ELR (cell line): ENCODE results near the gene SIT1.

Experiments used
- DNase-seq: peaks from one replicate; pipeline ENCODE4 v3.0.0-alpha.2; 2015; ENCODE audit warnings: low read depth

SIT1 gene

DNA sequence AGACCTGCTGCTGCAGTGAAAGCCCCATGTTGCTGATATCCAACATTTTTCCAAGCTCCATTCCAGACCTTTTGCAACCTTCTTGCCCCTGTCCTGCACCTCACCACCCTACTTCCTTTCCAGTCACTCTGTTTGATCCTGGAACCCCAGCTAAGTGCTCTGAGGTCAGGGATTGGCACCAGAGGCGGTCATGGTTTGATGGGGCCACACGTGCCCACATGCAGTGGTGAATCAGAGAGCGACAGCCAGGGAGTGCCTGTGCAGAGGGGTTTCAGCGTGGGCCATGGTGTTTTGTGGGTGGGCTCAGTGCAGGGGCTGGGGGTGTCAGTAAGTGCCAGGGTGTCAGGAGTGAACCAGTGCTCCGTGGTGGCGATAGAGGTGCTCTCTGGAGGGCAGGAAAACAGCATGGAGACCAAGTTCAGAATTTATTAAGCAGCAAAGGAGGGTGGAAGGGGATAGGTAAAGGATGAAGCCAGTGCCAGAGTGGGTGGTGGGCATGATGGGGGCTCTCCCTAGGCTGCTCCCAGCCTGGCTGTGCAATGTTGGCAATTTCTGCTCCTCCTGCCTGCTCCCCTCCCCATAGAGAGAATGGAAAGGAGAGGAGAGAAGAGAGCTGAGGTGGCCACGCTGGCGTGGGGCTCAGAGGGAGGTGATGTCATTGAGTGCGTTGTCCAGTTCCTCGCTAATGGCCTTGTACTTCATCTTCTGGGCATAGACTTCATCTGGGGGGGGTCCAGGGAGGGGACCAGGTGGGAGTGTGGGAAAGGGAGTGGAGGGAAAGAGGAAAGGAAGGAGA, 32.0 kb upstream of the SIT1 start:
- DNase-seq: no peak

DNA sequence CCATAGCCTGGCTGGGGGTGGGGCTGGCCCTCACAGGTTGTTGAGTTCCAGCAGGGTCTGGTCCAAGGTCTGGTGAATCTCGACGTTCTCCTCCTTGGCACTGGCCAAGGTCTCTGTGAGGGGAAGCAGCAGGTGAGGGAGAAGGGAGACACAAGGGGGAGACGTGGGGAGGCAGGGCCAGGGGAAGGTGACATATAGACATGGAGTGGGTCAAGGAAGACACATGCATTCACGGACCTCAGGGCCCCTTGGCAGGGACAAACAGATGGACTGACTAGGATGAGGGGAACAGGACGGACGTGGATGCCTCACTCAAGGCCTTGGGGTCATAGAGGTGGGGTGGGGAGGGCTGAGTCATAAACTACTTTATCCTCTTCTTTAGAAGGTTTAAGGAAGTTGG, 31.3 kb upstream of the SIT1 start:
- DNase-seq: peak; percentile 65

DNA sequence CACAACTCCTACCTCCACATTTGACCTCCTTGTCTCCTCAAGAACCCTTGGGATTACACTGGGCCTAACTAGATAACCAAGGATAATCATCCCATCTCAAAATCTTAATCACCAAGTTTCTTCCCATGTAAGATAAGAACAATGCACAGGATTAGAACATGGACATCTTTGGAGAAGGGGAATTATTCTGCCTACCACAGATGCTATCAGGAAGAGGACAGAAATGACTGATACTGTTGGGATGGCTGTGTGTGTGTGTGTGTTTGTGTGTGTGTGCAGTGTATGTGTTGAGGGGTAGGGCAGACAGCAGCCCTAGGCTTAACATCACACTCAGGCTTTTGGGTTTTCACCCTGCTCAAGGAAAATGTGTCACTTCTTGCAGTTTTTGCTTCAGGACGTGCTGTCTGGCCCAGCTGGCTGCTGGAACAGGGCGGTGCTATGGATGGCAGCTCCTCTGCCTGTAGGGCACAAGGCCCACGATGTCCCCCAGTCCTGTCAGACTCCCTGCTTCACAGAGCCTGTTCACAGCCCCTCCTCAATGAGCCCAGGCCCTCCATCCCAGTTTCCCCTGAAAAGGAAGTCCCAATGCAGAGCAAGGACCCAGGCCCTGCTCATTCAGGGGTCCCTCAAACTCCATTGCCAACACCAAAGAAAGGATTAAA, 30.7 kb upstream of the SIT1 start:
- DNase-seq: peak; percentile 39

DNA sequence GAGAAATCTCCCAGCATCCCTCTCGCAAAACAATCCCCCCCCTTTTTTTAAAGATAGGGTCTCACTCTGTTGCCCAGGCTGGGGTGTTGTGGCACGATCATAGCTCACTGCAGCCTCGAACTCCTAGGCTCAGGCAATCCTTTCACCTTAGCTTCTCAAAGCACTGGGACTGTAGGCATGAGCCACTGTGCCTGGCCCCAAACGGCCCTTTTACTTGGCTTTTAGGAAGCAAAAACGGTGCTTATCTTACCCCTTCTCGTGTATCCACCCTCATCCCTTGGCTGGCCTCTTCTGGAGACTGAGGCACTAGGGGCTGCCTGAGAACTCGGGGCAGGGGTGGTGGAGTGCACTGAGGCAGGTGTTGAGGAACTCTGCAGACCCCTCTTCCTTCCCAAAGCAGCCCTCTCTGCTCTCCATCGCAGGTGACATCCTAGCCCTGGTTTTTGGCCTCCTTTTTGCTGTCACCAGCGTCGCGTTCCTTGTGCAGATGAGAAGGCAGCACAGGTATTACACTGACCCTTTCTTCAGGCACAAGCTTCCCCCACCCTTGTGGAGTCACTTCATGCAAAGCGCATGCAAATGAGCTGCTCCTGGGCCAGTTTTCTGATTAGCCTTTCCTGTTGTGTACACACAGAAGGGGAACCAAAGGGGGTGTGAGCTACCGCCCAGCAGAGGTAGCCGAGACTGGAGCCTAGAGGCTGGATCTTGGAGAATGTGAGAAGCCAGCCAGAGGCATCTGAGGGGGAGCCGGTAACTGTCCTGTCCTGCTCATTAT, 29.8 kb upstream of the SIT1 start:
- DNase-seq: peak; percentile 71

DNA sequence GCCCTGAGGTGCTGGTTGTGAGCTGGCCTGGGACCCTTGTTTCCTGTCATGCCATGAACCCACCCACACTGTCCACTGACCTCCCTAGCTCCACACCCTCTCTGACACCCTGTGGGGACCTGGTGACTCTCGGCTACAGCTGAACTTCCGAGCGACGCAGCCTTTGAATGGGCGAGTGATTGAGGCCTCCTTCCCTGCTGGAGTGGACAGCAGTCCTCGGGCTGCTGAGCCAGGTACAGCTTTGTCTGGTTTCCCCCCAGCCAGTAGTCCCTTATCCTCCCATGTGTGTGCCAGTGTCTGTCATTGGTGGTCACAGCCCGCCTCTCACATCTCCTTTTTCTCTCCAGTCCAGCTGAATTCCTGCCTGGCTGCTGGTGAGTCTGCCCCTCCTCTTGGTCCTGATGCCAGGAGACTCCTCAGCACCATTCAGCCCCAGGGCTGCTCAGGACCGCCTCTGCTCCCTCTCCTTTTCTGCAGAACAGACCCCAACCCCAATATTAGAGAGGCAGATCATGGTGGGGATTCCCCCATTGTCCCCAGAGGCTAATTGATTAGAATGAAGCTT, 29.1 kb upstream of the SIT1 start:
- no peak for DNase-seq

DNA sequence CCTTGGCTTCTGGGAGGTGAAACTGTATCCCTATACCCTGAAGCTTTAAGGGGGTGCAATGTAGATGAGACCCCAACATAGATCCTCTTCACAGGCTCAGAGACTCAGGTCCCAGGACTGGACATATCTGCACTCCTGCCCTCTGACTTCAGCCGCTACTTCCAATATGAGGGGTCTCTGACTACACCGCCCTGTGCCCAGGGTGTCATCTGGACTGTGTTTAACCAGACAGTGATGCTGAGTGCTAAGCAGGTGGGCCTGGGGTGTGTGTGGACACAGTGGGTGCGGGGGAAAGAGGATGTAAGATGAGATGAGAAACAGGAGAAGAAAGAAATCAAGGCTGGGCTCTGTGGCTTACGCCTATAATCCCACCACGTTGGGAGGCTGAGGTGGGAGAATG, 28.4 kb upstream of the SIT1 start:
- DNase-seq: no peak

DNA sequence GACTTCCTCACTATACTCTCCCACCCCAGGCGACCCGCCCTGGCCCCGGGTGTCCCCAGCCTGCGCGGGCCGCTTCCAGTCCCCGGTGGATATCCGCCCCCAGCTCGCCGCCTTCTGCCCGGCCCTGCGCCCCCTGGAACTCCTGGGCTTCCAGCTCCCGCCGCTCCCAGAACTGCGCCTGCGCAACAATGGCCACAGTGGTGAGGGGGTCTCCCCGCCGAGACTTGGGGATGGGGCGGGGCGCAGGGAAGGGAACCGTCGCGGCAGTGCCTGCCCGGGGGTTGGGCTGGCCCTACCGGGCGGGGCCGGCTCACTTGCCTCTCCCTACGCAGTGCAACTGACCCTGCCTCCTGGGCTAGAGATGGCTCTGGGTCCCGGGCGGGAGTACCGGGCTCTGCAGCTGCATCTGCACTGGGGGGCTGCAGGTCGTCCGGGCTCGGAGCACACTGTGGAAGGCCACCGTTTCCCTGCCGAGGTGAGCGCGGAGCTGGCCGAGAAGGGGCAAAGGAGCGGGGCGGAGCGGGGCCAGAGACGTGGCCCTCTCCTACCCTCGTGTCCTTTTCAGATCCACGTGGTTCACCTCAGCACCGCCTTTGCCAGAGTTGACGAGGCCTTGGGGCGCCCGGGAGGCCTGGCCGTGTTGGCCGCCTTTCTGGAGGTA, 25.1 kb upstream of the SIT1 start:
- DNase-seq: no peak

DNA sequence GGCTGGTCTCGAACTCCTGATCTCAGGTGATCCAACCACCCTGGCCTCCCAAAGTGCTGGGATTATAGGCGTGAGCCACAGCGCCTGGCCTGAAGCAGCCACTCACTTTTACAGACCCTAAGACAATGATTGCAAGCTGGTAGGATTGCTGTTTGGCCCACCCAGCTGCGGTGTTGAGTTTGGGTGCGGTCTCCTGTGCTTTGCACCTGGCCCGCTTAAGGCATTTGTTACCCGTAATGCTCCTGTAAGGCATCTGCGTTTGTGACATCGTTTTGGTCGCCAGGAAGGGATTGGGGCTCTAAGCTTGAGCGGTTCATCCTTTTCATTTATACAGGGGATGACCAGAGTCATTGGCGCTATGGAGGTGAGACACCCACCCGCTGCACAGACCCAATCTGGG, 24.5 kb upstream of the SIT1 start:
- no peak for DNase-seq

DNA sequence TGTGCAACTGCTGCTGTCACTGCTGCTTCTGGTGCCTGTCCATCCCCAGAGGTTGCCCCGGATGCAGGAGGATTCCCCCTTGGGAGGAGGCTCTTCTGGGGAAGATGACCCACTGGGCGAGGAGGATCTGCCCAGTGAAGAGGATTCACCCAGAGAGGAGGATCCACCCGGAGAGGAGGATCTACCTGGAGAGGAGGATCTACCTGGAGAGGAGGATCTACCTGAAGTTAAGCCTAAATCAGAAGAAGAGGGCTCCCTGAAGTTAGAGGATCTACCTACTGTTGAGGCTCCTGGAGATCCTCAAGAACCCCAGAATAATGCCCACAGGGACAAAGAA, 23.3 kb upstream of the SIT1 start:
- DNase-seq: no peak

DNA sequence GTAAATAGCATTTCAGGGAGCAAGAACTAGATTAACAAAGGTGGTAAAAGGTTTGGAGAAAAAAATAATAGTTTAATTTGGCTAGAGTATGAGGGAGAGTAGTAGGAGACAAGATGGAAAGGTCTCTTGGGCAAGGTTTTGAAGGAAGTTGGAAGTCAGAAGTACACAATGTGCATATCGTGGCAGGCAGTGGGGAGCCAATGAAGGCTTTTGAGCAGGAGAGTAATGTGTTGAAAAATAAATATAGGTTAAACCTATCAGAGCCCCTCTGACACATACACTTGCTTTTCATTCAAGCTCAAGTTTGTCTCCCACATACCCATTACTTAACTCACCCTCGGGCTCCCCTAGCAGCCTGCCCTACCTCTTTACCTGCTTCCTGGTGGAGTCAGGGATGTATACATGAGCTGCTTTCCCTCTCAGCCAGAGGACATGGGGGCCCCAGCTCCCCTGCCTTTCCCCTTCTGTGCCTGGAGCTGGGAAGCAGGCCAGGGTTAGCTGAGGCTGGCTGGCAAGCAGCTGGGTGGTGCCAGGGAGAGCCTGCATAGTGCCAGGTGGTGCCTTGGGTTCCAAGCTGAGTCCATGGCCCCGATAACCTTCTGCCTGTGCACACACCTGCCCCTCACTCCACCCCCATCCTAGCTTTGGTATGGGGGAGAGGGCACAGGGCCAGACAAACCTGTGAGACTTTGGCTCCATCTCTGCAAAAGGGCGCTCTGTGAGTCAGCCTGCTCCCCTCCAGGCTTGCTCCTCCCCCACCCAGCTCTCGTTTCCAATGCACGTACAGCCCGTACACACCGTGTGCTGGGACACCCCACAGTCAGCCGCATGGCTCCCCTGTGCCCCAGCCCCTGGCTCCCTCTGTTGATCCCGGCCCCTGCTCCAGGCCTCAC, 22.6 kb upstream of the SIT1 start, which contains the start of gene CA9:
Gene CA9, plus strand, starts transcription at position 797 of the 893 bp plus-strand sequence. Its CDS starts 32 bp downstream, at position 829.
- no peak for DNase-seq

DNA sequence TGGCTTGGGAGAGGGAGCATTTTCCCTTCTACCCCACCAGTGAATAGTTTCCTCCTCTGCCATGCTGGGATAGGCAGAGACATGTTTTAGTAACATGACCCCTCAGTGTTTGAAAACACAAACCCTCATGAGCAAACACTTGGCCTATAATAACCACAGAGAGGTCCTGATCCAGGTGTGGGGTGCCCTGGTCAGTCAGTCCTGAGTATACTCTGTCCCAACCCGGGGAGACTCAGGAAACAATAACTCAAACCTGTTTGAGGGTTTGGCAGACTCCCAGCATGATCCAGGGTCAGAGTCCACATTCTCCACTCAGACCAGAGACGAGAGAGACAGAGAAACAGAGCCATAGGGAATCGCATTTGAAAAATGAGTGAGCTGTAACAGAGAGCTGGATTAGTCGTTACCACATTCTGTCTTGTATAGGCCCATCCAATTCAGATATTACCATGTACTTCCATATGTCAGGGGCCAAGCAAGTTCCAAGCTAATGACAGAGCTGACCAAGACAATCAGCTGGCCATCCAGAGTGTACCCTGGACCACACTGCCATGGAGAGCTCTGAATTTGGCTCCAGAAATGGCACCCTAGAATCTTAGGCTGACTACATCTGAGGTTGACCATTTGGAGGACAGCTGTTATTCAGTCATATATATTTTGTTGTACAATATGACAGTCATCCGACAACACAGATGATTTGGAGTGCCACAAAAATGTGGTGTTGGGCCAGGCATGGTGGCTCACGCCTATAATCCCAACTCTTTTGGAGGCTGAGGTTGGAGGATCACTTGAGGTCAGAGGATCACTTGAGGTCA, 18.8 kb upstream of the SIT1 start:
- DNase-seq: peak; percentile 57

DNA sequence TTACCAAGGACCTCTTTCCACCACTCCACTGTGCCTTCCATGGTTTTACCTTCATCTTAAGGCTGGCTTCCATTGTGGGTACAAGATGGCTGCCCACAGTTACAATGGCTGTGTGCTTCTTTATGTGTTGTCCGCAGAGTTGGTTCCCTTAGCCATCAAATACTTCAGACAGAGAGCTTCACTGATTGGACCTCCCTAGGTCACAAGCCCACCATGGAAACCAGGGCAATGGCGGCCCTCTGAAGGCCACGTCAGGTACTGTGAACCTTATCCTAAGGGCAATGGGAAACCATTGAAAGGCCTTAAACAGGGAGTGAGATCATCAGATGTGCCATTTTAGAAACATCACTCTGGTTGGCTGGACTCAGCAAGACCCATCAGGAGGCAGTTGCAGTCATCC, 17.2 kb upstream of the SIT1 start:
- DNase-seq: no peak

DNA sequence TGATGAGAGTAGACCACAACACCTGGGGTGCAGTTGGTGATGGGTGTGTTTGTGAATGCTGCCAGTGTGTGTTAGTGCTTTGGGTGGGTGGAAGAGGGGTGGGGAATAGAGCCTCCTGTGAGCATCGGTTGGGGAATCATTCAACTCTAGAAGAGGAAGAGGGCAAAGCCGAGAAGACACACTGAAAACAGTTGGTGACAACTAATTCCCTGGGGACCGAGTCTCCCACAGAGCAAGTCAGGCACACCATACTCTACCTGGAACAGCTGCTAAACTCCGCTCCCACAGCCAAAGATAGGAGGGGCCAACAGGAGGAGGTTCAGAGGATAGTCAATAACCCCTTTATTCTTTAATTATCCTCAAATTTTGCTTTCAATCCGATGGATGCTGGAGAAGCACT, 15.8 kb upstream of the SIT1 start:
- DNase-seq: no peak

DNA sequence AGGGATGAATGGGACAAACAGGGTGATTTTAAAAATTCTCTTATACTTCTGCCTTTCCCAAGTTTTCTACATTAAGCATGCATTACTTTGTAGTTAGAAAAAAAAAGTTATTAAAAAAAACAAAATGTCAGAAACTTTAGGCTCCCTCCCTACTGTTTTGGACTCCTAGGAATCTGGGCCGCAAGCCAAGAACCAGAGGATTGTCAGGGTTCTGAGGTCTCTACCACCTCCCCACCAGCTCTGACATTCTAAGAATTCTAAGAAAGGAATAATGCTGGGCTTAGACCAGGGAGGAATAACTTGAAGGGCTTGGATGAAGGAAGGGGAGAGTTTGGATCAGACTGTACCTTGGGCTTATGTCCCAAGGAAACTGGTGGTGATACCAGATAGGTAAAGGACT, 15.3 kb upstream of the SIT1 start:
- no peak for DNase-seq

DNA sequence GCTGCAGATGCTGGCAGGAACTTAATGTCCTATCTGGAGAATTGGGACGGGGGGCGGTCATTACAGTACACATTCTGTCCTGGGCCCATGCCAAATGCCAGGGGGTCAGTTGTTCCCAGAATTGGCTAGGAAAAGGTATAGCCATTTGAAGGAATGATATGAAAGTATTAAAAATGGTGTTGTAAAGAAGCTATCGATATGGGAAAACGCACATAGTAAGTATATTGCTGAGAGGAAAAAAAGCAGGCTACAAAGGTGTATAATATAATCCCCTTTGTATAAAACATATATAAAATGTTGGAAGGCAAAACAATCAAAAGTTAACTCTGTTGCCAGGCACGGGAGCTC, 14.7 kb upstream of the SIT1 start:
- no peak for DNase-seq

DNA sequence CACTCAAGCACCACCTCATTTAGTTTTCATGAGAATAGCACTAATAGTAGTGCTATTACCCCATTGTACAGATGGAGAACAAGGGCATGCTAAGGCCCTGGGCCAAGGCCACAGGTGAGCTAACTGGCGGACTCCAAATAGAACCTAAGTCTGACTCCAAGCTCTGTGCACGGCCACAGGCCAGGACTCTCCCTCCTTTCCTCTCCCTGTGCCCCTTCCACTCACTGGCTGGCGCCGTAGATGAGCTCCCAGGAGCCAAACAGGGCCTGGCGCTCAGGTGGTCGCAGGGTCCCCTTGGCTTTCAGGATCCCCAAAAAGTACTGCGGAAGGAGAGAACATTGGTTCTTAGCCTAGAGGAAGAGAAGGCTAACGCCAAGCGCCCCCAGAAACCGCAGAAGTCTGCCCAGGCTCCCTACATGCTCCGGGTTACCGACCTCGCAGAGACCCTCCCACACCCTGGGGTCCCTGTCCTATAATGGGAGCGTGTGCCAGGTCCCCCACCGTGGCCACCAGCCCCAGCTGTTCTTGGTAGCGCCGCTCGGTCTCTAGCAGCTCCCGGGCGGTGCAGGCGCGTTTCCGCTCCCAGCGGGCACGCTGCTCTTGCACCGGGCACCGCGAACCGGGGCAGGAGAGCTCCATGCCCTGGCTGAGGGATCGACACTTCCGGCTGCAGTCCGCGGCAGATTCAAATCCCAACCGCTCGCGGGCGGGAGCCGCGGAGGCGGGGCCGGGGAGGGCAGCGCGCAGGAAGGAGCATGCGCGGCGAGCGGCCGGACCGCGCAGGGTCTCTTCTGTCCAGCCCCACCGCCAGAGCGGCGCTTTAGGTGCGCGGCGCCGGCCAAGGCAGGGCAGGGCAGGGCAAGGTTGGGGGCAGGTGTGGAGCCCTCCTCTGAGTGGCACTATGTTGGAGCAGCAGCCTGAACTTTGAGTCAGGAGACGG, 14.1 kb upstream of the SIT1 start, which contains the start of gene ARHGEF39:
Gene ARHGEF39, minus strand, starts transcription at position 665 of the 940 bp plus-strand sequence. Its CDS starts 26 bp downstream, at position 639.
- peak; percentile 88 for DNase-seq

DNA sequence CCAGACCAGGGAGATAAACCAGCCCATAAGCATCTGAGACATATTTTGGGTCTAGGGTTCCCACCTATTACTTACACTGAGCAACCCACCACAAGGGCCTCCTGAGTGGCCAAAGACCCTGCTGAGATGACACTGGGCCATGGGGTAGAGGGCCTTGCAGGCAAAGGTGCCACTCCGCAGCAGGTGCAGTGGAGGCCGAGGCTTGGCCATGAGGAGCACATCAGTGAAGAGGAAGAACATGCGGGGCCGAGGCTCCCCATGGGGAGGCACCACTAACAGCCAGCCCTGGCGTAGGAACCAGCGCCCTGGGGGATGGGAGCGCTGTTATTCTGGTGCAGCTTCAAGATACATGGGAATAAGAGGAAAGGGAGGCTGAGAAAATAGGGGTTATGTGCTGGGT, 11.7 kb upstream of the SIT1 start:
- DNase-seq: no peak

DNA sequence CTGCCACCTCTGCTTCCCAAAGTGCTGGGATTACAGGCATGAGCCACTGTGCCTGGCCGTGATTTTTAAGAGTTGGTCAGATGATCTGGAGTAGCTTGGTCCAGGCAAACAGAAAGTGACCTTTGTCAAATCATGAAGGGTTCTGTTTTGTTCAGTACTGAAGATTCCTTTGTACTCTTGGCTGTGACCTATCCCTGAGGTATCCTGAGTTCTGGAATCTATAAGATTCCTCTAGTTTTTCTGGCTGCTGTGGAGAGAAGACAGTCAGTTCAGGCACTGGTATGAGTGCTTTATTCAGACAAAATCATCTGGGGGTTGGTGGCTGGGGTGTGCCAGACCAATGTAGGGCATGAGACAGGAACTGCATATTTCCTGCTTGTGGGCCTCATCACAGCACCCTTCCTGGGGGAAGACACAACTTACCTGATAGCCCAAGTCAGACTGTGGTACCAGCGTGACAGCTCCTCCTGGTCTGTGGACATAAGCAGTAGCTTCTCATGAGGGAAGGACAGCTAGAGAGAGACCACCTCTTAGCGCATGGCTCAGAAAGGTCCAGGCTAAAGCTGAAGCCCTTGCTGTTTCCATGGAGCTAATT, 11.1 kb upstream of the SIT1 start:
- no peak for DNase-seq

DNA sequence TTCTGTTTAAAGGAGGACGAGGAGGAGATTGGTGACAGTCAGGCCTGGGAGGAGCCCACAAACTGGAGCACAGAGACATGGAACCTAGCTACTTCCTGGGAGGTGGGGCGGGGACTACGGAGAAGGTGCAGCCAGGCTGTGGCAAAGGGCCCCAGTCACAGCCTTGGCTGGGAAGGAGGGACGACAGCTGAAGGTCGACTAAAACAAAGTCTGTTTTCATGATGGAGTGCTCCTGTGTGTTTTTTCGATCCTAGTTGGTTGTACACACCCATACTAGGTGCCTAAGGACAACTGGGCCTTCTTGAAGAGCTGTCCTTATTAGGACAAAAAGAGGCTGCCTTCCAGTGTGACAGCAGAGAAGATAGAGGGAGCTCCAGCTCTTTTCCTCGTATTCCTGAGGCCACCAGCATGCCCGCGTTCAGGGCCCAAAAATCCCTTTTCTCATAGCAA, 10.3 kb upstream of the SIT1 start:
- peak; percentile 46 for DNase-seq
